ENCODE measurements around the gene TNNT3.

DNA sequence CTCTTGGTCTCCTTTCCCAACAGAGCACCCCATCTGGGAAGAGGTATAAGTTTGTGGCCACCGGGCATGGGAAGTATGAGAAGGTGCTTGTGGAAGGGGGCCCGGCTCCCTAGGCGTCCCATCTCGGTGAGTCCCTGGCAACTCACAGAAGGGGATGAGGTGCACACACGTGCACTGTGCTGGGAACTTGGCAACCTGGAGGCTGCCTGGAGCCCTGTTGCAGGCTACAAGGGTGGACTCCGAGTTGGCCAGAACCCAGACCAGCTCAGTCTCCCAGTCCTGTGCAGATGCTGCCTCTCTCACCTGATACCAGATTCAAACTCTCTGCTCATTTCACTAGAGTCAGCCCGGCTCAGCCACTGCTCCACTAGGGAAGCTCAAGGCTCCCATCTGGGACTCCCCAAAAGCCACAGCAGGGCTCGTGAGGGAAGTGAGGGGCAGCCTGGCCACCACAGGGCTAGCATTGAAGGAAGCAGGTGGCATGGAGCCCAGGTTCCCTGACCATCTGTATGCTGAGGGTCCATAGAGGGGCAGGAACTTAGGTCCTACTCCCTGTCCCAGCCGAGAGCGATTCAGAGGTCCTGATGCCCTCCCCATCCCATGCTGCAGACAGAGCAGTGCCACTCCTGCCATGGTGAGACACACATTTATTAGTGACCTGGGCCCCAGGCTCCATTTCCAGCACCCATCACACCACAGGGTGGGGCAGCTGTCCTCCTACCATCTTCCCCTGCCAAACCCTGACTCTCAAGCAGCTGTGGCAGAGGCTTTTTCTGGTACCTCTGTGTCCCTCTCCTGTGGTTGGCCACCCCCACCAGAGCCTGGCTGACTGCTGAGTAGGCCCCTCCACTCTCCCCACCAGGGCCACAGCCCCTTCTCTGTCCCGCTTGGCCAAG, 31.8 kb upstream of the TNNT3 start:
- TF ChIP-seq, protein P1, sequence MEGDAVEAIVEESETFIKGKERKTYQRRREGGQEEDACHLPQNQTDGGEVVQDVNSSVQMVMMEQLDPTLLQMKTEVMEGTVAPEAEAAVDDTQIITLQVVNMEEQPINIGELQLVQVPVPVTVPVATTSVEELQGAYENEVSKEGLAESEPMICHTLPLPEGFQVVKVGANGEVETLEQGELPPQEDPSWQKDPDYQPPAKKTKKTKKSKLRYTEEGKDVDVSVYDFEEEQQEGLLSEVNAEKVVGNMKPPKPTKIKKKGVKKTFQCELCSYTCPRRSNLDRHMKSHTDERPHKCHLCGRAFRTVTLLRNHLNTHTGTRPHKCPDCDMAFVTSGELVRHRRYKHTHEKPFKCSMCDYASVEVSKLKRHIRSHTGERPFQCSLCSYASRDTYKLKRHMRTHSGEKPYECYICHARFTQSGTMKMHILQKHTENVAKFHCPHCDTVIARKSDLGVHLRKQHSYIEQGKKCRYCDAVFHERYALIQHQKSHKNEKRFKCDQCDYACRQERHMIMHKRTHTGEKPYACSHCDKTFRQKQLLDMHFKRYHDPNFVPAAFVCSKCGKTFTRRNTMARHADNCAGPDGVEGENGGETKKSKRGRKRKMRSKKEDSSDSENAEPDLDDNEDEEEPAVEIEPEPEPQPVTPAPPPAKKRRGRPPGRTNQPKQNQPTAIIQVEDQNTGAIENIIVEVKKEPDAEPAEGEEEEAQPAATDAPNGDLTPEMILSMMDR (IDR thresholded peaks at IDR 0.05) = no peak
- no peak for TF ChIP-seq POLR2A (IDR thresholded peaks at IDR 0.05)

Data from uterus (tissue), 2 donors.